ENCODE results near the gene ABI3BP.

The ABI3BP gene

DNA sequence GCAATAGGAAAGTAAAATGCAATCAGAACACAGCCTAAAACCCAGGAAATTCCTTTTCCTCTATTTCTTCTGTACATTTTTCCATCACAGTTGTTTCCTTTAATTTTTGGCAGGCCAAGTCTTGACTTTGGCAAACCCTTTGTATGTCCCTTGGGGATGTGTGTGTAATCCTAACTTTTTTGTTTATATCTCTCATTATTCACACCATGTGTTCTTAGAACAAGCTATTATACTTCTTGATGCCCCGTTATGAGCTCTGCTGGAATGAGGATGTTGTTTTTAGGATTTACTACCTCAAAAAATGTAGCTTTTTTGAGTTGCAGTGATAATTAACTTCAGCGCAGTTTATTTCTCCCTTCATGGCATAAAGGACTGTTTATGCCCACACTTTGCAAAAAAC is 123.4 kb downstream of the ABI3BP start:
- H3K4me3 ChIP-seq (ENCODE audit: low read depth, low read length), result no peak overlapping the region
- DNase-seq (ENCODE audit: low read depth), result no peak
- TF ChIP-seq, protein P1, sequence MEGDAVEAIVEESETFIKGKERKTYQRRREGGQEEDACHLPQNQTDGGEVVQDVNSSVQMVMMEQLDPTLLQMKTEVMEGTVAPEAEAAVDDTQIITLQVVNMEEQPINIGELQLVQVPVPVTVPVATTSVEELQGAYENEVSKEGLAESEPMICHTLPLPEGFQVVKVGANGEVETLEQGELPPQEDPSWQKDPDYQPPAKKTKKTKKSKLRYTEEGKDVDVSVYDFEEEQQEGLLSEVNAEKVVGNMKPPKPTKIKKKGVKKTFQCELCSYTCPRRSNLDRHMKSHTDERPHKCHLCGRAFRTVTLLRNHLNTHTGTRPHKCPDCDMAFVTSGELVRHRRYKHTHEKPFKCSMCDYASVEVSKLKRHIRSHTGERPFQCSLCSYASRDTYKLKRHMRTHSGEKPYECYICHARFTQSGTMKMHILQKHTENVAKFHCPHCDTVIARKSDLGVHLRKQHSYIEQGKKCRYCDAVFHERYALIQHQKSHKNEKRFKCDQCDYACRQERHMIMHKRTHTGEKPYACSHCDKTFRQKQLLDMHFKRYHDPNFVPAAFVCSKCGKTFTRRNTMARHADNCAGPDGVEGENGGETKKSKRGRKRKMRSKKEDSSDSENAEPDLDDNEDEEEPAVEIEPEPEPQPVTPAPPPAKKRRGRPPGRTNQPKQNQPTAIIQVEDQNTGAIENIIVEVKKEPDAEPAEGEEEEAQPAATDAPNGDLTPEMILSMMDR (IDR thresholded peaks at IDR 0.05; ENCODE audit: low read depth, low read length, missing control alignments), result no peak

GRCh38 chr3:100868894-100869293 is 124.3 kb downstream of the ABI3BP start:
- no peak for DNase-seq (ENCODE audit: low read depth)
- H3K4me3 ChIP-seq (ENCODE audit: low read depth, low read length), result no peak overlapping the region
- TF ChIP-seq, protein P1 (IDR thresholded peaks at IDR 0.05; ENCODE audit: low read depth, low read length, missing control alignments), result no peak

DNA sequence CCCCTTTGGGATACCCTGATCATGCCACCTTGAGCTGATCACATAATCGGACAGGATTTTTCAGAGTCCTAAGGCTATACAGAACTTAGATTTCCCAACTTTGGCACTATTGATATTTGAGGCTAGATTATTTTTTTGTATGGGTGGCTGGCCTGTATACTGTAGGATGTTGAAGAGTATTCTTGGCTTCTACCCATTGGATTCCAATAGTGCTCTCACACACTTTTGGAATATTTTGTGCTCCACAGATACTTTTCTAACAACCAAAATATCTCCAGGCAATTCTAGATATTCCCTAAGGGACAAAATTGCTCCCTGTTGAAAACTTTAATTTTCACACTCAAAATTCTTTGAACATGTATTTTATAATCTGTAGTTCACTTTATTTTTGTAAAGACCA is 125.1 kb downstream of the ABI3BP start:
- TF ChIP-seq, protein P1 (IDR thresholded peaks at IDR 0.05; ENCODE audit: low read depth, low read length, missing control alignments), result no peak
- H3K4me3 ChIP-seq (ENCODE audit: low read depth, low read length), result no peak overlapping the region
- DNase-seq (ENCODE audit: low read depth), result no peak

DNA sequence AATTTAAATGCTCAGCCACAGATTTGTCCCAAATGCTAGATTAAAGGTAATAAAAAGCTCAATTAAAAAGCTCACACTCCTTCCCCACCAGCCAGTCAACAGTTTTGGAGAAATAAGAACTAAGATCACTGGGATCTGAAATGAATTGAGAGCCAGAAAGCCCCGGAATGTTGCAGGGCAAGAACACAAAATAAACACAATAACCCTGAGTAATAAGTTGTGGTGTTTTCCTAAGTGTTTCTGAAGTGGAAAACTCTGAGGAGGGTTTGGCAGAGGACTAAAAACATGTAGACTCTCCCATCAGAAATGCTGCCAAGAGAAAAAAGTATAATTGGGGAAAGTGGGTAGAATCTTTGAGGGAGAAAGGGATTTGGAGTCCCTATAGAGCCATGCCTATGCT is 127.8 kb downstream of the ABI3BP start:
- no peak overlapping the region for H3K4me3 ChIP-seq (ENCODE audit: low read depth, low read length)
- no peak for DNase-seq (ENCODE audit: low read depth)
- TF ChIP-seq, protein P1 (IDR thresholded peaks at IDR 0.05; ENCODE audit: low read depth, low read length, missing control alignments), result no peak

GRCh38 chr3:100864471-100865250 is 128.6 kb downstream of the ABI3BP start:
- no peak overlapping the region for H3K4me3 ChIP-seq (ENCODE audit: low read depth, low read length)
- no peak for DNase-seq (ENCODE audit: low read depth)
- TF ChIP-seq, protein P1 (IDR thresholded peaks at IDR 0.05; ENCODE audit: low read depth, low read length, missing control alignments), result no peak

- TF ChIP-seq, protein P1 (IDR thresholded peaks at IDR 0.05; ENCODE audit: low read depth, low read length, missing control alignments), result no peak
- no peak for DNase-seq (ENCODE audit: low read depth)
- no peak overlapping the region for H3K4me3 ChIP-seq (ENCODE audit: low read depth, low read length)
Observed at GRCh38 chr3:100857863-100858262, 135.4 kb downstream of the ABI3BP start.

DNA sequence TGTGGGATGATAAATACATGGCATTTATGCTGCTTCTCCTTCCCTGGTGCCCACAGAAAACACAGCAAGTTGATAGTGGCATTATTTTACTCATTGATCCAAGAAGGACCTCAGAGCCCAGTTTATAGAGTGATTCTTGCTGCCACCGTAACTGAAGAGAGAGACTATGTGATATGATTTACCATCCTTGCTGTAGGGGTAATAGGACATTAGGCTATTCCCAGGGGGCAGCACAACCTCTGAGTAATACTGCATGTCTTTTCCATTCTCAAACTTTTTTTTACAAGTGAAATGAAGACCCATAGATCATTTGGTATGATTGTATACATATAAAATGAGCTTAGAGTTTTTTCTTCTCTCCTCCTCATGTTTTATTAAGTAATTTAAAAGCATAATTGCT is 136.4 kb downstream of the ABI3BP start:
- TF ChIP-seq, protein P1 (IDR thresholded peaks at IDR 0.05; ENCODE audit: low read depth, low read length, missing control alignments), result no peak
- no peak overlapping the region for H3K4me3 ChIP-seq (ENCODE audit: low read depth, low read length)
- DNase-seq (ENCODE audit: low read depth), result no peak

Measured in GM12864 (cell line).